Mucosa of stomach (tissue), 1 donor: ENCODE data around the gene S1PR3.

Source experiments
- H3K27me3 ChIP-seq: one replicate; pipeline ENCODE4 v1.7.0; 2013; ENCODE audit warnings: mild to moderate bottlenecking, low read length; ENCODE audit not compliant: control insufficient read depth, insufficient read depth
- H3K36me3 ChIP-seq: one replicate; pipeline ENCODE4 v1.7.0; 2013; ENCODE audit warnings: low read length; ENCODE audit not compliant: control insufficient read depth, insufficient read depth
- H3K4me1 ChIP-seq: one replicate; pipeline ENCODE4 v1.7.0; 2013; ENCODE audit warnings: mild to moderate bottlenecking, low read length; ENCODE audit not compliant: control insufficient read depth, insufficient read depth
- H3K4me3 ChIP-seq: one replicate; pipeline ENCODE4 v1.7.0; 2013; ENCODE audit warnings: low read length
- H3K9ac ChIP-seq: one replicate; pipeline ENCODE4 v1.7.0; 2013; ENCODE audit warnings: mild to moderate bottlenecking, low read length, moderate library complexity
- H3K9me3 ChIP-seq: one replicate; pipeline ENCODE4 v1.7.0; 2013; ENCODE audit warnings: mild to moderate bottlenecking, low read length, moderate library complexity; ENCODE audit not compliant: control insufficient read depth
- donor health status: Pancreatic carcinoma.

S1PR3 gene

GRCh38 chr9:89037346-89037745, 46.1 kb downstream of the S1PR3 start:
- no peak overlapping the region for H3K9ac ChIP-seq
- H3K4me1 ChIP-seq: no peaks in the 10 kb centered on the region
- H3K4me3 ChIP-seq: no peak overlapping the region
- no peaks in the 10 kb centered on the region for H3K36me3 ChIP-seq
- no peaks in the 10 kb centered on the region for H3K9me3 ChIP-seq
- H3K27me3 ChIP-seq: no peaks in the 10 kb centered on the region

- no peak overlapping the region for H3K9ac ChIP-seq
These were observed 46.6 kb downstream of the S1PR3 start for GRCh38 chr9:89037891-89038290.

GRCh38 chr9:89038382-89039103, 47.3 kb downstream of the S1PR3 start:
- Histone ChIP-seq H3K4me1 (no peaks in the 10 kb centered on the region), H3K36me3 (no peaks in the 10 kb centered on the region), H3K9ac (no peak overlapping the region)

More at GRCh38 chr9:89037891-89038290, 46.6 kb downstream of the S1PR3 start:
- Histone ChIP-seq H3K27me3 (no peaks in the 10 kb centered on the region), H3K4me1 (no peaks in the 10 kb centered on the region), H3K9me3 (no peaks in the 10 kb centered on the region), H3K36me3 (no peaks in the 10 kb centered on the region), H3K4me3 (no peak overlapping the region)

GRCh38 chr9:89039104-89039465, 47.8 kb downstream of the S1PR3 start:
- H3K9me3 ChIP-seq: no peaks in the 10 kb centered on the region
- H3K4me1 ChIP-seq: no peaks in the 10 kb centered on the region
- no peaks in the 10 kb centered on the region for H3K36me3 ChIP-seq
- no peak overlapping the region for H3K4me3 ChIP-seq
- H3K9ac ChIP-seq: no peak overlapping the region
- H3K27me3 ChIP-seq: no peaks in the 10 kb centered on the region

More at GRCh38 chr9:89038382-89039103, 47.3 kb downstream of the S1PR3 start:
- Histone ChIP-seq H3K27me3 (no peaks in the 10 kb centered on the region), H3K4me3 (no peak overlapping the region), H3K9me3 (no peaks in the 10 kb centered on the region)

GRCh38 chr9:89039664-89040063, 48.4 kb downstream of the S1PR3 start:
- H3K36me3 ChIP-seq: no peaks in the 10 kb centered on the region
- no peak overlapping the region for H3K9ac ChIP-seq
- H3K4me1 ChIP-seq: no peaks in the 10 kb centered on the region
- no peaks in the 10 kb centered on the region for H3K9me3 ChIP-seq
- H3K4me3 ChIP-seq: no peak overlapping the region
- no peaks in the 10 kb centered on the region for H3K27me3 ChIP-seq

- no peak overlapping the region for H3K4me3 ChIP-seq
- H3K27me3 ChIP-seq: no peaks in the 10 kb centered on the region
- H3K9ac ChIP-seq: no peak overlapping the region
- no peaks in the 10 kb centered on the region for H3K9me3 ChIP-seq
- H3K36me3 ChIP-seq: no peaks in the 10 kb centered on the region
- H3K4me1 ChIP-seq: no peaks in the 10 kb centered on the region
These were observed 51.7 kb downstream of the S1PR3 start for GRCh38 chr9:89042984-89043383.

- H3K9ac ChIP-seq: no peak overlapping the region
- no peaks in the 10 kb centered on the region for H3K9me3 ChIP-seq
- no peaks in the 10 kb centered on the region for H3K4me1 ChIP-seq
- no peaks in the 10 kb centered on the region for H3K27me3 ChIP-seq
- H3K36me3 ChIP-seq: no peaks in the 10 kb centered on the region
- H3K4me3 ChIP-seq: no peak overlapping the region
These were observed 52.8 kb downstream of the S1PR3 start for GRCh38 chr9:89044104-89044503.

GRCh38 chr9:89044881-89045280, 53.6 kb downstream of the S1PR3 start:
- Histone ChIP-seq H3K27me3 (no peaks in the 10 kb centered on the region), H3K36me3 (no peaks in the 10 kb centered on the region), H3K4me3 (no peak overlapping the region), H3K9ac (no peak overlapping the region), H3K4me1 (no peaks in the 10 kb centered on the region), H3K9me3 (no peaks in the 10 kb centered on the region)

- Histone ChIP-seq H3K4me1 (no peaks in the 10 kb centered on the region), H3K4me3 (no peak overlapping the region), H3K27me3 (no peaks in the 10 kb centered on the region), H3K9me3 (no peaks in the 10 kb centered on the region), H3K9ac (no peak overlapping the region), H3K36me3 (no peaks in the 10 kb centered on the region)
These were observed 55.6 kb downstream of the S1PR3 start for GRCh38 chr9:89046832-89047231.

- no peaks in the 10 kb centered on the region for H3K27me3 ChIP-seq
- no peak overlapping the region for H3K9ac ChIP-seq
- H3K4me1 ChIP-seq: no peaks in the 10 kb centered on the region
- no peaks in the 10 kb centered on the region for H3K9me3 ChIP-seq
- no peak overlapping the region for H3K4me3 ChIP-seq
- no peaks in the 10 kb centered on the region for H3K36me3 ChIP-seq
These were observed 56.4 kb downstream of the S1PR3 start for GRCh38 chr9:89047667-89048066.

- H3K36me3 ChIP-seq: no peaks in the 10 kb centered on the region
- no peaks in the 10 kb centered on the region for H3K4me1 ChIP-seq
- no peaks in the 10 kb centered on the region for H3K9me3 ChIP-seq
- no peak overlapping the region for H3K4me3 ChIP-seq
- H3K9ac ChIP-seq: no peak overlapping the region
- H3K27me3 ChIP-seq: no peaks in the 10 kb centered on the region
These were observed 57.3 kb downstream of the S1PR3 start for GRCh38 chr9:89048616-89049015.

GRCh38 chr9:89049646-89050045, 58.4 kb downstream of the S1PR3 start:
- no peaks in the 10 kb centered on the region for H3K9me3 ChIP-seq
- H3K27me3 ChIP-seq: no peaks in the 10 kb centered on the region
- no peak overlapping the region for H3K9ac ChIP-seq
- no peaks in the 10 kb centered on the region for H3K4me1 ChIP-seq
- H3K4me3 ChIP-seq: no peak overlapping the region
- H3K36me3 ChIP-seq: no peaks in the 10 kb centered on the region
